HG03432 (cell line): ENCODE results near the gene MBD3L5.
"Not testable (repeated sequence)": the region's sequence is repeated elsewhere in the genome, so short reads cannot be mapped to it uniquely, and the experiment has no call there.

Experiments
- ATAC-seq: cut with Tn5 transposase; IDR thresholded peaks from one replicate; pipeline ENCODE4 v1.9.1; 2021; ENCODE audit warnings: mild to moderate bottlenecking, moderate library complexity; ENCODE audit not compliant: unreplicated experiment

The MBD3L5 gene

DNA sequence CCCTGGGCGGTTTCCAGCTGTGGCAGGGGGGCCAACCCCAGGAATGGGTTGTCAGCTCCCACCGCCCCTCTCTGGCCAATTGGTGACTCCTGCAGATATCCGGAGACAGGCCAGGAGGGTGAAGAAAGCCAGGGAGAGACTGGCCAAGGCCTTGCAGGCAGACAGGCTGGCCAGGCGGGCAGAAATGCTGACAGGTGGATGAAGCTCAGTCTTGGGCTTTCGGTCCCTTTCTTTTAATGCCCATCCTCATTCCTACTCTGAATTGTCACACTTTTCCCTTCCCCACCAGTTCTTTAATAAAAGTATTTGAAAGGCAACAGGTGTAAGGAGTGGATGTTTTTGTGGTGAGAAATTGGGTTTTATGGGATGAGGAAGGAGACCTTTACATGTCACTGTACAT, 21.0 kb downstream of the MBD3L5 start:
- not testable (repeated sequence) for ATAC-seq

DNA sequence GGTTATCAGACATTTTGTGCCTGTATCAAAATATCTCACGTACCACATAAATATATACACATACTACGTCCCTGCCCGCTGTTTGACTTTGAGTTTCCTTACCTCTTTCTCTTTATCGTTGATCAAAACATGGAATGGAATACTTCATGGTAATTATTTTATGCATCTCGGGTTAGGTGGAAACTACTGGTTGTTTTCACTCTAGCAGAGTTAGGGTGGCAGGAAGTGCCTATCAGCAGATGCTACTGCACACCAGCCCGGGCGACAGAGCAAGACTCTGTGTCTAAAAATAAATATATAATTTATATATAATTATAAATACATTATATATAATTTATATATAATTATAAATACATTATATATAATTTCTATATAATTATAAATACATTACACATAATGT, 22.5 kb downstream of the MBD3L5 start:
- not testable (repeated sequence) for ATAC-seq

DNA sequence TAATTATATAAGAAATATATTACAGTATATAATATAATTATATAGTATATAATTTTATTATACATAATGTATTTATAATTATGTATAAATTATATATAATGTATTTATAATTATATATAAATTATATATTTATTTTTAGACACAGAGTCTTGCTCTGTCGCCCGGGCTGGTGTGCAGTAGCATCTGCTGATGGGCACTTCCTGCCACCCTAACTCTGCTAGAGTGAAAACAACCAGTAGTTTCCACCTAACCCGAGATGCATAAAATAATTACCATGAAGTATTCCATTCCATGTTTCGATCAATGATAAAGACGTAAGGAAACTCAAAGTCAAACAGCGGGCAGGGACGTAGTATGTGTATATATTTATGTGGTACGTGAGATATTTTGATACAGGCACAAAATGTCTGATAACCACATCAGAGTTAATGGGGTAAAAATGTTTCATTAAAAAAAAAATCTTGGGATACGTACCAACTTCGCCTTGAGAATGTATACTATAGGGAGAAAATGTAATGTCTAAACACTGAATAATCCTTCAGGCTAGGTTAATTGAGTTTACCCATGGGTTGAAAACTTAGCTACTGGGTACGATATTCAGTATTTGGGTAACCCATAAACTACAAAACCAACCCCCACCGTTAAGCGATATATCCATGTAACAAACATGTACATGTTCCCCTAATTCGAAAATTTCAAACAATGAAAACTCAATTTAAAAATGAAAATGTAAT, 24.4 kb downstream of the MBD3L5 start:
- ATAC-seq, result not testable (repeated sequence)

DNA sequence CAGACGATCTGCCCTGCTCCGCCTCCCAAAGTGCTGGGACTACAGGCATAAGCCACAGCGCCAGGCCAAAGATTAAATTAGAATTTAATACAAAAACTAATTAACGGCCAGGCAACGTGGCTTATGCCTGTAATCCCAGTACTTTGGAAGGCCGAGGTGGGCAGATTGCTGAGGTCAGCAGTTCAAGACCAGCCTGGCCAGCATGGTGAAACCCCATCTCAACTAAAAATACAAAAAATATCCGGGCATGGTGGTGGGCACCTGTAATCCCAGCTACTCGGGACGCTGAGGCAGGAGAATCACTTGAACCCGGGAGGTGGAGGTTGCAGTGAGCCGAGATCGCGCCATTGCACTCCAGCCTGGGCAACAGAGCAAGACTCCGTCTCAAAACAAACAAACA, 25.3 kb downstream of the MBD3L5 start:
- not testable (repeated sequence) for ATAC-seq

DNA sequence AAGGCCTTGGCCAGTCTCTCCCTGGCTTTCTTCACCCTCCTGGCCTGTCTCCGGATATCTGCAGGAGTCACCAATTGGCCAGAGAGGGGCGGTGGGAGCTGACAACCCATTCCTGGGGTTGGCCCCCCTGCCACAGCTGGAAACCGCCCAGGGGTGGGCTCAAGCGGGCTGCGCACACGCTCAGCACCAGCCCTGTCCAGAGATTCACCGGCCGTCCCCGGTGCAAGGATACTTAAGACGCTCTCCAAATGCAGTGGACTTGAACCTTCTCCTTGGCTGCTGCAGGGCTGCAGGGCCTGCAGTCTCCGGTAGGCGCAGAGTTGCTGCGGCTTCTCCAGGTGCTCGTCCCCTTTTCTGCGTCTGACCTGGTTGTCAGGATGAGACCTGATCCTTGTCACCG, 26.0 kb downstream of the MBD3L5 start:
- not testable (repeated sequence) for ATAC-seq

DNA sequence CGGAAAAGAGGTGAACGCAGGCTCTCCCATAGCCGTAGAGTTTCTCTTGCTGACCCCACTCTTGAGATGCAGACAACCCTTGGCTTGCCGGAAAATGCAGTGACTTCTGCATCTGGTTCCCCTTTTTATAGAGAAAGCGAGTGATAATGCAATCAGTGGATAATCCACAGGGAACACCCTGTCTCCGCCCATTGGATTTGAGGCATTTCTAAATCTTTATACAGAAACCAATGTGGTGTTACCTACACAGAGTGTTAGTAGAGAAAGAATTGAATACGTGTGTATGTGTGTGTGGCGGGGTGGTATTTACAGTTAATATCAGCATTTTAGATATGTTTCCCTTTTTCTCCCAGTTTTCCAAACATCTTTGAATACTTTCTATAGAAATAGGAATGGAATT, 28.2 kb downstream of the MBD3L5 start, which contains the start of gene MBD3L3:
TSS of gene MBD3L3 (minus strand) at position 101 of the 400 bp plus-strand sequence. CDS start at position 30, 71 bp downstream.
- ATAC-seq, result not testable (repeated sequence)

DNA sequence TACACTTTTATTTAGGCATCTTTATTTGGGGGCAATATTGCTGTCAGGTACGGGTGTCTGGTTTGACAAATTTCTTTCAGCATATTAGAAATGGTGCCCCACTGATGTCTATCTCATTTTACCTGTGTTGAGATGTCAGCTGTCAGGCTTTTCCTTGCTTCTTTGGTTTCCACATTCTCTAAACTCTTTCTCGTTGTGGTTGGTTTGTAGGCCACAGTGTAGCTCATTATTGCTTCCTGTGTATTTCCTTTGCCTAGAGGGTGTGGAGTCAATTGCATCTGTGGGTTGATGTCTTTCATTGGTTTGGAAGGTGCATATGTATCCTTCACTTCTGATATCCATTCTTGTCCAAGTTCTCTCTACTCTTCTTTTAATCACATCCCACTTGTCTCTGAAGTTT, 29.6 kb downstream of the MBD3L5 start:
- not testable (repeated sequence) for ATAC-seq

DNA sequence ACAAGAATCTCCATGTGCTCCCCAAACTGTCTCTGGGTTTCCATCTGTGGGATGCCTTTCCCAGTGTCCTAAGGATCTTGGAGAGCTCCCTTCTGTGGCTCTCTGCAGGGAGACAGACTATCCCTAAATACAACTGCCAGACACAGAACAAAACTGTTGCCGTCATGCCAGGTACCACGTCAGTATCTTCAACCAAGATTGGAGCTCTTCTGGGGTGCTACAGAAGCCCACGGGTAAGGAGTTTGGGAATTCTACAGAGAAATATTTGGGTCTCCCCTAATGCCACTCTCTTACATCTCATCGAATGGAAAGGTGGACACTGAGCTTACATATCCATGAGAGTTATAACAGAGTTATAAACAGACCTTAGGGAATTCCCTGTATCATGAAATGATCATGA, 33.0 kb downstream of the MBD3L5 start:
- no peak for ATAC-seq

DNA sequence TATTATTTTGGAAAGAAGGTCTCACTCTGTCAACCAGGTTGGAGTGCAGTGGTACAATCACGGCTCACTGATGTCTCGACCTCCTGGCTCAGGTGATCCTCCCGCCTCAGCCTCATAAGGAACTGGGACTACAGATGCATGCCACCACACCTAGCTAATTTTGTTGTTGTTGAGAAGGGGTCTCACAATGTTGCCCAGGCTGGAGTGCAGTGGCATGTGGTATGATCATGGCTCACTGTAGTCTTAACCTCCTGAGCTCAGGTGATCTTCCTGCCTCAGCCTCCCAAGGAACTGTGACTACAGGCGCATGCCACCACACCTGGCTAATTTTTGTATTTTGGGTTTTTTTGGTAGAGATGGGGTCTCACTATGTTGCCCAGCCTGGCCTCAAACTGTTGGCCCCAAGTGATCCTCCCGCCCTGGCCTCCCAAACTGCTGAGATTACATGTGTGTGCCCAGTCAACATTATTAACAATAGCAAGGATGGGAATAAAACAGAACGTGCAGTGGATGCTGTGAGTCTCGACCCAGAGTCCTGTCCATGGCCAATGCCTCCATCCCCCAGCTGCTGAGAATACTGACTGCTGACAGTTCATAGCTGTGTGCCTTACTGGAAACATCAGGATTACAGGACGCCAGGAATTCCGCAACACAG, 33.5 kb downstream of the MBD3L5 start:
- ATAC-seq, result no peak

DNA sequence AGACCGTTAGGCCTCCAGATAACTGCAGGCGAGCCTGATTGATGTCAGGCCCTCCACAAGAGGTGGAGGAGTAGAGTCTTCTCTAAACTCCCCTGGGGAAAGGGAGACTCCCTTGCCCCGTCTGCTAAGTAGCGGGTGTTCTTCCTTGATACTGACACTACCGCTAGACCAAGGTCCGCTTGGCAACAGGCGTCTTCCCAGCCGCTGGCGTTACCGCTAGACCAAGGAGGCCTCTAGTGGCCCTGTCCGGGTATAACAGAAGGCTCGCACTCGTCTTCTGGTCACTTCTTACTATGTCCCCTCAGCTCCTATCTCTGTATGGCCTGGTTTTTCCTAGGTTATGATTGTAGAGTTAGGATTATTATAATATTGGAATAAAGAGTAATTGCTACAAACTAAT, 36.7 kb downstream of the MBD3L5 start:
- ATAC-seq, result not testable (repeated sequence)

DNA sequence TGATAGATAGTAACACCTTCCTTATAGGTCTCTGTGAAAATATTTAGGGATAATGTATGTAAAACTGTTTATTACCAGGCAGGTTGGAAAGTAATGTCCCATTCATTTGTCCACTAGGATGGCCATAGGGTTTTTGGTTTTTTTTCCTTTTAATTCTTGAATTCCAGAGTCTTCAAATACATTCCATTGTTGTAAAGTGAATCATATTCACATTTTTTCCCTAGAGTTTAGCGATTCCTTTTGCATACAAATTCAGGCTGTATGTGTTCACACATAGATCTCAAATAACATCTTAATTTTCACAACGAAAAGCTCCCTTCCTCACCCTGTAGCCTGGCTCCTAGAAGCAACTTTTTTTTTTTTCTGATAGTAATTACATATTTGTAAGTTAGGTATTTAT, 37.3 kb downstream of the MBD3L5 start:
- no peak for ATAC-seq

DNA sequence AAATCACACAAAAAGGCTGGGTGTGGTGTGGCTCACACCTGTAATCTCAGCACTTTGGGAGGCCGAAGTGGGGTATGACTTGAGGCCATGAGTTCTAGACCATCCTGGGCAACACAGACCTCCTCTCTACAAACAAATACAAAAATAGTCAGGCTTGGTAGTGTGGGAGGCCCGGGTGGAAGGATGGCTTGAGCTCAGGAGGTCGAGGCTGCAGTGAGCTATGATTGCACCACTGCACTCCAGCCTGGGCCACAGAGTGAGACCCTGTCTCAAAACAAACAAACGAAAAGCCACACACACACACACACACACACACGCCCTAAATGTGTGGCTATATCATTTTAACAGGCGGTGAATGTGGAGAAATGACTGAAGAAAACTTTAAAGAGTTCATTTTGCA, 38.2 kb downstream of the MBD3L5 start:
- ATAC-seq, result no peak

DNA sequence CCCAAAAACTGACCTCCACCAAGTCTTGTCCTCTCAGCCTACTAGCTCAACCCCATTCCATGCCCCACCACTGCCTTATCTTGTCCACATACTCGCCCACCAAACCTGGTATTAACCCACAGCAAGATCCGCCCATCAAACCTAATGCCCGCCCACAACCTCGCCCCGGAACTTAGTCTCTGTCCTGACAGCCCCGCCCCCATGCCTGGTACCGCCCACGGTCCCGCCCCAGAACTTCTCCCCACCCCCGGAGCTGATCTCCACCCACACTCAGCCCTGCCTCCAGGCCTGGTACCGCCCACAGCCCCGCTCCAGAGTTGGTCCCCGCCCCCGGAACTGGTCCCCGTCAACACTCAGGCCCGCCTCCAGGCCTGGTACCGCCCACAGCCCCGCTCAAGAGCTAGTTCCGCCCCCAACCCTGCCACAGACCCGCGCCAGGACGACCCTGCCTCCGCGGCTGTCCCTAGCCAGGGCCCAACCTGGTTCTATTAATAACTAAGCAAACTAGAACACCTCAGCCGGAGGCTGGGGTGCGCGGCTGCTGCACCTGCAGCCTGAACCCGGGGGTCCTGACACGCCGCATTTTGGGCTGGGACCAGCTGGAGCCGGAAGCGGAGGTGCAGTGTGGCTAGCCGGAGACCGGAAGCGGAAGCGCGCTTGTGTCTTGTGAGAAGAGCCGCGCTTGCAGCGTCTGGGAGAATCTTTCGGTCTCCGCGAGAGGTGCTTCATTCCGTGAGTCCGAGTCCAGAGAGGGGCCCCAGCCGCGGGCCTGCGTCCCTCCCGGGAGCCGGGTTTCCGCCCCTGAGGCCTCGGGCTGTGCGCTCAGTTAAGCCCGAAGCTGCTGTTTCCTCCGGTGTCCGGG, 38.9 kb downstream of the MBD3L5 start, which contains the start of gene ZNF557:
TSS of gene ZNF557 (plus strand) at position 662 of the 862 bp plus-strand sequence. CDS start 5,372 bp downstream, outside the sequence.
- peak; percentile 88 for ATAC-seq

DNA sequence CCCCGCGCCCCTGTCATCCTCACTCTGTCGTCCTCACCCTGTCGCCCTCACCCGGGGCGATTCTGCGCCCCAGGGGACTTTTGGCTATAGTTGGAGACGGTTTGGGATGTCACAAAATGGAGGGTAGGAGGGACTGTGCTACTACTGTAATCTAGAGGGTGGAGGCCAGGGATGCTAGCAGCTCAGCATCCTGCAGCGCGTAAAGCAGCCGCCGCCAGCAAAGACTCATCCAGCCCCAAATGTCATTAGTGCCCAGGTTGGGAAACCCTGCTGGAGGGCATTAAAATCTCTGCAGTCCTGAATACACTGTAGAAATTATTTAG, 39.5 kb downstream of the MBD3L5 start:
- no peak for ATAC-seq

DNA sequence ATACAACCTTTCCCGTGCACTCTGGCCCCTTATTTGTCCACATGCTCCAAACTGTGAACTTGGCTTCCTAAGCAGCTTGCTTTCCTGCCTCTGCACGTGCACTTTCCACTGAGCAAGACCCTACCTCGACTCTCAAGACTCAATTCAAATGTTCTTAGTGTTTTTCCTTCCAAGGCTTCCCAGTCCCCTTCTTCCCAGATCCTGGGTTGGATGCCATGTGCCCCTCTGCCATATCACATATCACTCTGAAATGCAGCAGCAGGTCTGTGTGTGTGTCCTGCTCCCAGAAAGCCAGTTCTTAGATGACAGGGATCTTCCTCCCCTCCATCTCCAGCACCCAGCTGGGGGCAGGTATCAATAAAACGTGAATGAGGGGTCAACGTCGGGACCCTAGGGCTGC, 42.2 kb downstream of the MBD3L5 start:
- no peak for ATAC-seq

DNA sequence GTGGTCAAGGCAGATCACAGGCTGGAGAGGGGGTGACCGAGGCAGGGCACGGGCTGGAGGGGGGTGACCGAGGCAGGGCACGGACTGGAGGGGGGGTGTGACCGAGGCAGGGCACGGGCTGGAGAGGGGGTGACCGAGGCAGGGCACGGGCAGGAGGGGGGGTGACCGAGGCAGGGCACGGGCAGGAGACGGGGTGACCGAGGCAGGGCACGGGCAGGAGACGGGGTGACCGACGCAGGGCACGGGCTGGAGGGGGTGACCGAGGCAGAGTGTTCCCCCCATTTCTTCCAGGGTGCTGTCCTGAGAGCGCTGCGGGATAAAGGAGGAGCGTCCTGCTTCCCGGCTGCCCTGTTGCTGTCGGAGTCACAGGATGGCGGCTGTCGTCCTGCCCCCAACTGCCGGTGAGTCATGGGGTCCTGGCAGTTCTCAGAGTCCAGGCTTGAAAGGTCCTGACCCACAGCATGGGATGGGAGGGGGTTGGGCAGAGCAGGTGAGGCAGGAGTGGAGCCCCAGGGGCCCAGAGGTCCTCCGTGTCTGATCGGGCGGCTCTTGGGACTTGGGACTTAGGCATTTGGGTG, 44.4 kb downstream of the MBD3L5 start:
- no peak for ATAC-seq

DNA sequence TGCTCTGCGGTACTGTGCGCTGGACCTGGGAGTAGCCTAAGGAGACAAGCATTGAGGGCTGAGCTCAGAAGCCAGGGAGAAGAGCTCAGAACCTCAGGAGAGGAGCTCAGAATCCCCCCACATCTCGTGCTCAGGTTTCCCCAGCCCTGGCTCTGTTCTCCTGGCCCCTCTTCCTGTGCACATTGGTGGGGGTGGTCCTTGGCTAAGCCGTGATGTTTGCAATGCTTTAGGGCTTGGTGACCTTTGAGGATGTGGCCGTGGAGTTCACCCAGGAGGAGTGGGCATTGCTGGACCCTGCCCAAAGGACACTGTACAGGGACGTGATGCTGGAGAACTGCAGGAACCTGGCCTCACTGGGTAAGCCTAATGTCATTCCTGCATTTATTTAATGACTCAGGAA, 45.8 kb downstream of the MBD3L5 start:
- ATAC-seq, result no peak

DNA sequence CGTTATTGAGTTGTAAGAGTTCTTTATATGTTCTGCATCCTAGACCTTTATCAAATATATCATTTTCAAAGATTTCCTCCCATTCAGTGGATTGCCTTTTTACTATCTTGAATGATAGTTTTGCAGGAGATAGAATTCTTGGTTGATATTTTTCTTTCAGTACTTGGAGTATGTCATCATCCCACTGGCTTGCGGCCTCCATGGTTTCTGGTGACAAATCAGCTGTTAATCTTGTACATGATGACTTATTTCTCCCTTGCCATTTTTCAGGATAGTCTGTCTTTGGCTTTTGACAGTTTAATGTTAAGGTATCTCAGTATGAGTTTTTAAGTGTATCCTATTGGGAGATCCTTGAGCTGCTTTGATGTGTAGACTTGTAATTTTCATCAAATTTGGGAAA, 47.6 kb downstream of the MBD3L5 start:
- no peak for ATAC-seq
